K562 (cell line): ENCODE results near the gene DLX2. TPM values are rescaled to one million over a fixed set of nuclear protein-coding genes. Genes with fewer than 3 reads are reported as not detected.

Experiments used
- BRCA1 ChIP-seq, 2 experiments: fragments of 450-650 bp in 1 of 2; sonication (generic) in 1 of 2; formaldehyde crosslinking in 1 of 2; IDR thresholded peaks; 2 replicates each; pipeline versions ENCODE4 v1.5.0 to v1.6.1; 2017 to 2020; ENCODE audit warnings: mild to moderate bottlenecking in 1 of 2, missing genetic modification reagents in 1 of 2
- C11orf30 ChIP-seq: fragments of 450-650 bp; IDR thresholded peaks from 2 replicates; pipeline ENCODE4 v1.6.1; 2016; ENCODE audit warnings: low read depth, mild to moderate bottlenecking
- CHD7 ChIP-seq: fragments of 200-600 bp; sonication (generic); IDR thresholded peaks from one replicate; pipeline ENCODE4 v1.6.1; 2012; ENCODE audit warnings: mild to moderate bottlenecking, low read depth, low read length, inconsistent platforms
- NCOR1 ChIP-seq: fragments of 450-650 bp; IDR thresholded peaks from 2 replicates; pipeline ENCODE4 v1.6.1; 2016; ENCODE audit warnings: mild to moderate bottlenecking, moderate library complexity
- XRCC5 ChIP-seq: fragments of 200-400 bp; formaldehyde crosslinking; IDR thresholded peaks from 2 replicates; pipeline ENCODE4 v1.6.1; 2017; ENCODE audit warnings: low read depth, mild to moderate bottlenecking, low read length
- ZC3H4 ChIP-seq: sonication (generic); formaldehyde crosslinking; IDR thresholded peaks from 2 replicates; pipeline ENCODE4 v1.9.0; 2021; ENCODE audit warnings: missing genetic modification reagents, borderline replicate concordance
- ZFPM2 ChIP-seq: fragments of 250-450 bp; sonication (Bioruptor Pico); IDR thresholded peaks from 2 replicates; pipeline ENCODE4 v1.5.1; 2022; ENCODE audit warnings: mild to moderate bottlenecking
- ZKSCAN1 ChIP-seq: fragments of 150-350 bp; IDR thresholded peaks from 2 replicates; pipeline ENCODE4 v1.6.1; 2016; ENCODE audit warnings: low read depth, low read length
- ZNF384 ChIP-seq: IDR thresholded peaks from 2 replicates; pipeline ENCODE4 v1.6.1; 2012; ENCODE audit warnings: low read depth, low read length, improper control_type of control experiment
- ZNF584 ChIP-seq: fragments of 200-800 bp; sonication (Bioruptor generic); IDR thresholded peaks from 2 replicates; pipeline ENCODE4 v1.6.1; 2016; ENCODE audit warnings: low read depth, mild to moderate bottlenecking, missing genetic modification characterization, missing compliant biosample characterization
- ZNF668 ChIP-seq: fragments of 250-450 bp; sonication (Bioruptor Pico); IDR thresholded peaks from 2 replicates; pipeline ENCODE4 v1.8.0; 2022; ENCODE audit warnings: mild to moderate bottlenecking, inconsistent platforms
- ZNF766 ChIP-seq: fragments of 200-800 bp; sonication (Bioruptor generic); conservative IDR thresholded peaks from 2 replicates; pipeline ENCODE4 v1.6.1; 2016; ENCODE audit warnings: missing genetic modification characterization, missing compliant biosample characterization
- ZNF785 ChIP-seq: fragments of 250-450 bp; sonication (Bioruptor Pico); IDR thresholded peaks from 2 replicates; pipeline ENCODE4 v1.4.0; 2020; ENCODE audit warnings: mild to moderate bottlenecking
- polyA plus RNA-seq, 8 experiments: library from polyadenylated mRNA; depleted of rRNA in 4 of 8; stranded (reverse) in 5 of 8; unstranded in 3 of 8; fragments of >200 nt; fragmentation: Nextera tagmentation in 2 of 8; fragmentation: Illumina TruSeq in 1 of 8; extraction: Ambion mirVana in 2 of 8; extraction: Trizol in 1 of 8; gene quantifications; 2 replicates each; pipeline versions ENCODE4 v1.2.1 to v1.2.3, GENCODE V29; 2011 to 2014; ENCODE audit warnings: inconsistent platforms in 1 of 8, missing spikeins in 1 of 8
- total RNA-seq, 7 experiments: library from RNA; depleted of rRNA in 6 of 7; stranded (reverse); fragments of >200 nt in 6 of 7; fragmentation: Illumina TruSeq in 2 of 7; extraction: Trizol in 2 of 7; gene quantifications; 2 replicates each; pipeline versions ENCODE4 v1.2.1 to v1.2.3, GENCODE V29; 2011 to 2021; ENCODE audit warnings: low replicate concordance in 1 of 7
- TF ChIP-seq, protein P1 (sequence below), 3 experiments: fragments of 200-800 bp in 1 of 3; fragments of 250-450 bp in 1 of 3; fragments of 450-650 bp in 1 of 3; sonication (Bioruptor Pico) in 1 of 3; sonication (Bioruptor generic) in 1 of 3; formaldehyde crosslinking in 1 of 3; IDR thresholded peaks; 2 replicates each; pipeline versions ENCODE4 v1.6.1 to v1.8.0; 2016 to 2022; ENCODE audit warnings: mild to moderate bottlenecking in 2 of 3, missing genetic modification characterization in 2 of 3, missing compliant biosample characterization in 1 of 3, moderate library complexity in 1 of 3

The DLX2 gene
- total and polyA plus RNA-seq, 9 of the 15 experiments (the other 6 are each of a cell fraction or from before 2014, with no cell fraction given): 0.14 to 4.3 (median 0.86) TPM

DNA sequence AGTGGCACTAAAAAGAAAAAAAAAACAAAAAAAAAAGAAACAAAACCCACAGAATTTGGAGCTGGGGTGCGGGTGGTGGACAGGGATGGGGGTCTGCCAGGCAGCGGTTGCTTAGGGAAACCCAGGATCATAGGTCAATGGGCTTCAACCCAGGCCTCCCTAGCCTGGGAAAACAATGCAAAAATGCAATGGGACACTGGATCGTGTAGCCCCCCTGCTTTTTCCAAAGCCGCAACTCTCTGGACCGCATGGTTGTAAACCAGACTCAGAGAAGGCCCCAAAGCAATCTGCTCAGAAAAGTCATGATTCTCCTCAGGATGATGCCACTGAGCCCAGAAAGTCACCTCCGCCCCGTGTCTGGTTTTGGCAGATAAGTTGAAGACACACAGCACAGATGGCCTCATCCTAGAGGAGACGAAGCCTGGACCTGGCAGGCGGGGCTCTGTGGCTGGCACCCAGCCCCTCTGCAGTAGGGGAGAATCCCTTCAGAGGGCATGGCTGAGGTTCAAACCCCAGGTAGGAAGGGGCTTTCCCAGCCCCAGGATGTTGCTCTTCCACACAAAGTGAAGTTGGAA lies 5.1 kb downstream of the DLX2 start (continued):
- TF ChIP-seq BRCA1 (IDR thresholded peaks at IDR 0.05): no peak
- TF ChIP-seq BRCA1 (CRISPR knock-in tag; IDR thresholded peaks at IDR 0.05): no peak
- TF ChIP-seq, protein P1, sequence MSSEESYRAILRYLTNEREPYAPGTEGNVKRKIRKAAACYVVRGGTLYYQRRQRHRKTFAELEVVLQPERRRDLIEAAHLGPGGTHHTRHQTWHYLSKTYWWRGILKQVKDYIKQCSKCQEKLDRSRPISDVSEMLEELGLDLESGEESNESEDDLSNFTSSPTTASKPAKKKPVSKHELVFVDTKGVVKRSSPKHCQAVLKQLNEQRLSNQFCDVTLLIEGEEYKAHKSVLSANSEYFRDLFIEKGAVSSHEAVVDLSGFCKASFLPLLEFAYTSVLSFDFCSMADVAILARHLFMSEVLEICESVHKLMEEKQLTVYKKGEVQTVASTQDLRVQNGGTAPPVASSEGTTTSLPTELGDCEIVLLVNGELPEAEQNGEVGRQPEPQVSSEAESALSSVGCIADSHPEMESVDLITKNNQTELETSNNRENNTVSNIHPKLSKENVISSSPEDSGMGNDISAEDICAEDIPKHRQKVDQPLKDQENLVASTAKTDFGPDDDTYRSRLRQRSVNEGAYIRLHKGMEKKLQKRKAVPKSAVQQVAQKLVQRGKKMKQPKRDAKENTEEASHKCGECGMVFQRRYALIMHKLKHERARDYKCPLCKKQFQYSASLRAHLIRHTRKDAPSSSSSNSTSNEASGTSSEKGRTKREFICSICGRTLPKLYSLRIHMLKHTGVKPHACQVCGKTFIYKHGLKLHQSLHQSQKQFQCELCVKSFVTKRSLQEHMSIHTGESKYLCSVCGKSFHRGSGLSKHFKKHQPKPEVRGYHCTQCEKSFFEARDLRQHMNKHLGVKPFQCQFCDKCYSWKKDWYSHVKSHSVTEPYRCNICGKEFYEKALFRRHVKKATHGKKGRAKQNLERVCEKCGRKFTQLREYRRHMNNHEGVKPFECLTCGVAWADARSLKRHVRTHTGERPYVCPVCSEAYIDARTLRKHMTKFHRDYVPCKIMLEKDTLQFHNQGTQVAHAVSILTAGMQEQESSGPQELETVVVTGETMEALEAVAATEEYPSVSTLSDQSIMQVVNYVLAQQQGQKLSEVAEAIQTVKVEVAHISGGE (CRISPR knock-in tag; IDR thresholded peaks at IDR 0.05): no peak
- no peak for TF ChIP-seq ZNF384
- TF ChIP-seq ZNF785 (CRISPR knock-in tag): no peak
- no peak for TF ChIP-seq ZNF584 (CRISPR knock-in tag)
- TF ChIP-seq XRCC5: no peak
- TF ChIP-seq ZFPM2 (CRISPR knock-in tag): no peak
- TF ChIP-seq CHD7: no peak
- TF ChIP-seq C11orf30: no peak
- TF ChIP-seq ZC3H4 (CRISPR knock-in tag): no peak
- no peak for TF ChIP-seq ZNF668 (CRISPR knock-in tag)
- TF ChIP-seq NCOR1: peak; percentile 44; the same call in 1 of the 2 replicates
- no peak for TF ChIP-seq ZKSCAN1
- TF ChIP-seq ZNF766 (CRISPR knock-in tag): no peak
